ENCODE data around the gene MYH9. TPM values are rescaled to one million over a fixed set of nuclear protein-coding genes. Genes with fewer than 3 reads are reported as not detected.

The MYH9 gene
- total and polyA plus RNA-seq, 2 experiments from 2014 or later = 140 to 188 TPM

DNA sequence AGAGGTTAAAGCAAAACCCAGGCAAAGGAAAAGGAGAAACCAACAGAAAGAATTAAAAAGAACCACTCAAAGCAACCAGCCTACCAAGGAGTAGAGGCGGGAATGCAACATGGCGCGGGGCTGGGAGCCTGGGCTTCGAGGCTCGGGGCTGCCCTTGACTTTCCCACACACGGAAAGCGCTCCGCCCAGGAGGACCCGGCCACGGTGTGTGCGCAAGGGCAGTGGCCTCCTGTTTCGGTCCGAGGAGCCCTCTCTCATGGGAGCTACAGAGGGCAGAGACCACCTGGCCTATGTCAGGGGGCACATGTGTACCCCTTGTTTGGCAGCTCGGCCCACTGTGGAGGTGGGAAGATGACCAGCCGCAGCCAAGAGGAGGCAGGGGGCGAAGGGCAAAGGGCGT is 78.9 kb downstream of the MYH9 start:
- Histone ChIP-seq H3K79me2 (no peaks in the 10 kb centered on the region), H3K27me3 (no peaks in the 10 kb centered on the region), H3K4me2 (no peak overlapping the region), H4K20me1 (ENCODE audit: insufficient read depth, poor library complexity, severe bottlenecking) (no peaks in the 10 kb centered on the region), H2AFZ (no peak overlapping the region), H3K9me2 (replicated peaks; ENCODE audit: insufficient read depth) (no peaks in the 10 kb centered on the region), H3K4me3 (no peak overlapping the region), H3K4me1 (ENCODE audit: insufficient read depth) (no peaks in the 10 kb centered on the region), H3K9me3 (ENCODE audit: low read depth) (no peaks in the 10 kb centered on the region), H3K27ac (no peak overlapping the region), H3K36me3 (replicated peaks; ENCODE audit: insufficient read depth, low read depth) (peaks cover 5% of the 10 kb centered on the region)
- DNase-seq (ENCODE audit: low spot score) = no peak
- WGBS (ENCODE audit: low lambda C conversion rate, missing lambda C conversion rate) = 86% methylated on average over 17 of the region's 17 CpGs
- TF ChIP-seq EZH2phosphoT487 (IDR thresholded peaks at IDR 0.05; ENCODE audit: low read depth, severe bottlenecking, unreplicated experiment) = no peak
- no peak for TF ChIP-seq EZH2 (IDR thresholded peaks at IDR 0.05; ENCODE audit: borderline replicate concordance)
- TF ChIP-seq, protein P1, sequence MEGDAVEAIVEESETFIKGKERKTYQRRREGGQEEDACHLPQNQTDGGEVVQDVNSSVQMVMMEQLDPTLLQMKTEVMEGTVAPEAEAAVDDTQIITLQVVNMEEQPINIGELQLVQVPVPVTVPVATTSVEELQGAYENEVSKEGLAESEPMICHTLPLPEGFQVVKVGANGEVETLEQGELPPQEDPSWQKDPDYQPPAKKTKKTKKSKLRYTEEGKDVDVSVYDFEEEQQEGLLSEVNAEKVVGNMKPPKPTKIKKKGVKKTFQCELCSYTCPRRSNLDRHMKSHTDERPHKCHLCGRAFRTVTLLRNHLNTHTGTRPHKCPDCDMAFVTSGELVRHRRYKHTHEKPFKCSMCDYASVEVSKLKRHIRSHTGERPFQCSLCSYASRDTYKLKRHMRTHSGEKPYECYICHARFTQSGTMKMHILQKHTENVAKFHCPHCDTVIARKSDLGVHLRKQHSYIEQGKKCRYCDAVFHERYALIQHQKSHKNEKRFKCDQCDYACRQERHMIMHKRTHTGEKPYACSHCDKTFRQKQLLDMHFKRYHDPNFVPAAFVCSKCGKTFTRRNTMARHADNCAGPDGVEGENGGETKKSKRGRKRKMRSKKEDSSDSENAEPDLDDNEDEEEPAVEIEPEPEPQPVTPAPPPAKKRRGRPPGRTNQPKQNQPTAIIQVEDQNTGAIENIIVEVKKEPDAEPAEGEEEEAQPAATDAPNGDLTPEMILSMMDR (IDR thresholded peaks at IDR 0.05; ENCODE audit: poor library complexity) = no peak

DNA sequence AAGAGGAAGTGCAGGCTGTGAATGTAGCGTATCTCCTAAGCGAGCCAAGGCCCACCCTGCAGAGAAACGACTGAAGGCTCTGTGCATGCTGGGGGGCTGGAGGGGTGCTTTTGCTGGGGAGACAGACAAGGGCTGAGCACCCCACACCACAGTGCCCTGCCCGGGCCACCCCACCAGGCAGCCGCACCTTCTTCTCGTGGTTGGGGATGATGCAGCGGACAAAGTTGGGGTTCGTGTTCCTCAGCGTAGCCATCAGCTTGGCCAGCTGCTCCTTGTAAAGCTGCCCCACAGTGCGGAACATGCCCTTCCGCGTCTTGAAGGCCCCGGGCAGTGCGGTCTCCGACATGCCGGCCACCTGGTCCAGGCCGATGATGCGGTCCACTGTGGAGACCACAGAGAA is 81.5 kb downstream of the MYH9 start:
- no peak for DNase-seq (ENCODE audit: low spot score)
- Histone ChIP-seq H3K4me2 (no peak overlapping the region), H3K9me3 (ENCODE audit: low read depth) (no peaks in the 10 kb centered on the region), H2AFZ (no peak overlapping the region), H3K27ac (no peak overlapping the region), H3K36me3 (replicated peaks; ENCODE audit: insufficient read depth, low read depth) (peaks cover 5% of the 10 kb centered on the region), H3K4me1 (ENCODE audit: insufficient read depth) (peaks cover 5% of the 10 kb centered on the region), H3K27me3 (no peaks in the 10 kb centered on the region), H4K20me1 (ENCODE audit: insufficient read depth, poor library complexity, severe bottlenecking) (no peaks in the 10 kb centered on the region), H3K9me2 (replicated peaks; ENCODE audit: insufficient read depth) (no peaks in the 10 kb centered on the region), H3K79me2 (no peaks in the 10 kb centered on the region), H3K4me3 (no peak overlapping the region)
- TF ChIP-seq EZH2phosphoT487 (IDR thresholded peaks at IDR 0.05; ENCODE audit: low read depth, severe bottlenecking, unreplicated experiment) (no peak), EZH2 (IDR thresholded peaks at IDR 0.05; ENCODE audit: borderline replicate concordance) (no peak)
- TF ChIP-seq, protein P1 (IDR thresholded peaks at IDR 0.05; ENCODE audit: poor library complexity) = no peak
- WGBS (ENCODE audit: low lambda C conversion rate, missing lambda C conversion rate) = 96% methylated on average over 18 of the region's 18 CpGs

DNA sequence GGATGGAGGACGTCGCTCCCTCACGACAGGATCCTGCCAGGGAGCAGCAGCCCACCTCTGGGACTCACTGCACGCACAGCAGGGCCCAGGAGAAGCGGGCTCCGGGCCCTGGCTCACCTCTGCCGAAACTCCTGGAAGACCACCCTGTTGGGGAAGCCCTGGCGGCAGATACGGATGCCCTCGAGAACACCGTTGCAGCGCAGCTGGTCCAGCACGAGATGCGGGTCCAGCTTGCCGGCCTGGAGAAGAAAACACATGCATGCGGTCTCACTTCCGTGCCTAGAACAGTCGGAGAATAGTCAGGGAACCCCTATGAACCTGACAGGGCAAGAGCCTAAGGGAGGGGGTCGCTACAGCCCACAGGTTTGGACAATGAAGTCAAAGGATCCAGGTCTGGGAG is 82.0 kb downstream of the MYH9 start:
- TF ChIP-seq EZH2 (IDR thresholded peaks at IDR 0.05; ENCODE audit: borderline replicate concordance) (no peak), EZH2phosphoT487 (IDR thresholded peaks at IDR 0.05; ENCODE audit: low read depth, severe bottlenecking, unreplicated experiment) (no peak)
- TF ChIP-seq, protein P1 (IDR thresholded peaks at IDR 0.05; ENCODE audit: poor library complexity) = no peak
- no peak overlapping the region for H3K4me2 ChIP-seq
- H3K79me2 ChIP-seq = peaks cover 3% of the 10 kb centered on the region
- WGBS (ENCODE audit: low lambda C conversion rate, missing lambda C conversion rate) = 96% methylated on average over 19 of the region's 19 CpGs
- no peaks in the 10 kb centered on the region for H3K9me2 ChIP-seq (replicated peaks; ENCODE audit: insufficient read depth)
- H3K36me3 ChIP-seq (replicated peaks; ENCODE audit: insufficient read depth, low read depth) = peaks cover 5% of the 10 kb centered on the region
- no peaks in the 10 kb centered on the region for H3K27me3 ChIP-seq
- peaks cover 5% of the 10 kb centered on the region for H3K4me1 ChIP-seq (ENCODE audit: insufficient read depth)
- DNase-seq (ENCODE audit: low spot score) = no peak
- H2AFZ ChIP-seq = no peak overlapping the region
- no peak overlapping the region for H3K27ac ChIP-seq
- H3K9me3 ChIP-seq (ENCODE audit: low read depth) = no peaks in the 10 kb centered on the region
- H4K20me1 ChIP-seq (ENCODE audit: insufficient read depth, poor library complexity, severe bottlenecking) = no peaks in the 10 kb centered on the region
- H3K4me3 ChIP-seq = no peak overlapping the region

DNA sequence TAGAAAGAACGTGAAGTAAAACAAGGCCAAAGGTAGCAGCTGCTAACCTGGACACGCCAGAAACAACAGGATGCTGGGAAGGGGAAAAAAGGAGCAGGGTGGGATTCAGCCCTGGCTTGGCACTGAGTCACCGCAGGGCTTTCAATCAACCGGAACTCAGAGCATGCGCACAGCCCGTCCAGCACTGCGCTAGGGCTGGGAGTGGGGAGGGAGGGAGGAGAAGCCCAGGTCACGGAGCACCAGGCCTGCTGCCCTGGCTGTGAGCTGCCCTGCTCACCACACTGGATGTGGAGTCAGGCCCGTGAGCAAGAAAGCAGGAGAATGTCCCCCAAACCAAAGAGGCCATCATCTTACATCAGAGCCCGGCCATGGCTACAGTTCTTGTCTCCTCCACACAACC is 83.3 kb downstream of the MYH9 start:
- H3K36me3 ChIP-seq (replicated peaks; ENCODE audit: insufficient read depth, low read depth) = peaks cover 5% of the 10 kb centered on the region
- H3K9me3 ChIP-seq (ENCODE audit: low read depth) = no peaks in the 10 kb centered on the region
- H3K27ac ChIP-seq = no peak overlapping the region
- 91% methylated on average over 10 of the region's 10 CpGs for WGBS (ENCODE audit: low lambda C conversion rate, missing lambda C conversion rate)
- H3K4me2 ChIP-seq = no peak overlapping the region
- H3K4me3 ChIP-seq = no peak overlapping the region
- no peaks in the 10 kb centered on the region for H3K9me2 ChIP-seq (replicated peaks; ENCODE audit: insufficient read depth)
- peaks cover 5% of the 10 kb centered on the region for H3K79me2 ChIP-seq
- no peaks in the 10 kb centered on the region for H3K27me3 ChIP-seq
- H4K20me1 ChIP-seq (ENCODE audit: insufficient read depth, poor library complexity, severe bottlenecking) = no peaks in the 10 kb centered on the region
- no peak for TF ChIP-seq EZH2phosphoT487 (IDR thresholded peaks at IDR 0.05; ENCODE audit: low read depth, severe bottlenecking, unreplicated experiment)
- TF ChIP-seq, protein P1 (IDR thresholded peaks at IDR 0.05; ENCODE audit: poor library complexity) = no peak
- no peak for TF ChIP-seq EZH2 (IDR thresholded peaks at IDR 0.05; ENCODE audit: borderline replicate concordance)
- H2AFZ ChIP-seq = no peak overlapping the region
- peaks cover 5% of the 10 kb centered on the region for H3K4me1 ChIP-seq (ENCODE audit: insufficient read depth)
- no peak for DNase-seq (ENCODE audit: low spot score)

Data from hepatocyte (in vitro differentiated cells).